Peyer's patch (tissue), 4 donors: Measurements from ENCODE around the gene COL3A1. TPM values are rescaled to one million over a fixed set of nuclear protein-coding genes. Genes with fewer than 3 reads are reported as not detected.

Source experiments
- DNase-seq, 3 donors: peaks; one replicate each; pipeline ENCODE4 v3.0.0-alpha.2; 2017 to 2019
- H3K27ac ChIP-seq, 4 donors: fragments of 200-600 bp; sonication (generic); one replicate each; pipeline ENCODE4 v1.5.1; 2016 to 2019
- H3K27me3 ChIP-seq, 2 donors: fragments of 200-600 bp; sonication (generic); one replicate each; pipeline ENCODE4 v1.5.1; 2019
- H3K36me3 ChIP-seq, 3 donors: fragments of 200-600 bp; sonication (generic); one replicate each; pipeline ENCODE4 v1.5.1; 2016 to 2019
- H3K4me1 ChIP-seq, 4 donors: fragments of 200-600 bp; sonication (generic); one replicate each; pipeline ENCODE4 v1.5.1; 2016 to 2019
- H3K4me3 ChIP-seq, 4 donors: fragments of 200-600 bp; sonication (generic); 1 replicate in 3 of 4; 2 replicates in 1 of 4; pipeline ENCODE4 v1.5.1; 2016 to 2019; ENCODE audit warnings: mild to moderate bottlenecking in 1 of 4
- H3K9me3 ChIP-seq, 4 donors: fragments of 200-600 bp; sonication (generic); one replicate each; pipeline ENCODE4 v1.5.1; 2016 to 2019; ENCODE audit warnings: mild to moderate bottlenecking in 1 of 4
- POLR2A ChIP-seq, 2 donors: fragments of 450-650 bp; IDR thresholded peaks; one replicate each; pipeline ENCODE4 v1.5.1; 2017; ENCODE audit warnings: antibody characterized with exemption in 2 of 2, mild to moderate bottlenecking in 2 of 2, moderate library complexity in 2 of 2
- total RNA-seq, 4 donors: library from RNA; depleted of rRNA; stranded (reverse); fragments of >200 nt; gene quantifications; one replicate each; pipeline ENCODE4 v1.1.0, GENCODE V29; 2016
- TF ChIP-seq, protein P1 (sequence below), 6 experiments: fragments of 450-650 bp in 4 of 6; fragments of 200-600 bp in 2 of 6; sonication (generic) in 1 of 6; IDR thresholded peaks; one replicate each; pipeline ENCODE4 v1.5.1; 2017 to 2019; ENCODE audit warnings: antibody characterized with exemption in 6 of 6, mild to moderate bottlenecking in 3 of 6, moderate library complexity in 1 of 6

The COL3A1 gene
- total RNA-seq, 4 donors from 2014 or later = 33.9 to 317 (median 69.9) TPM

- no peaks in the 10 kb centered on the region for H3K4me1 ChIP-seq
- DNase-seq = no peak
- H3K36me3 ChIP-seq = no peaks in the 10 kb centered on the region
- TF ChIP-seq, protein P1, sequence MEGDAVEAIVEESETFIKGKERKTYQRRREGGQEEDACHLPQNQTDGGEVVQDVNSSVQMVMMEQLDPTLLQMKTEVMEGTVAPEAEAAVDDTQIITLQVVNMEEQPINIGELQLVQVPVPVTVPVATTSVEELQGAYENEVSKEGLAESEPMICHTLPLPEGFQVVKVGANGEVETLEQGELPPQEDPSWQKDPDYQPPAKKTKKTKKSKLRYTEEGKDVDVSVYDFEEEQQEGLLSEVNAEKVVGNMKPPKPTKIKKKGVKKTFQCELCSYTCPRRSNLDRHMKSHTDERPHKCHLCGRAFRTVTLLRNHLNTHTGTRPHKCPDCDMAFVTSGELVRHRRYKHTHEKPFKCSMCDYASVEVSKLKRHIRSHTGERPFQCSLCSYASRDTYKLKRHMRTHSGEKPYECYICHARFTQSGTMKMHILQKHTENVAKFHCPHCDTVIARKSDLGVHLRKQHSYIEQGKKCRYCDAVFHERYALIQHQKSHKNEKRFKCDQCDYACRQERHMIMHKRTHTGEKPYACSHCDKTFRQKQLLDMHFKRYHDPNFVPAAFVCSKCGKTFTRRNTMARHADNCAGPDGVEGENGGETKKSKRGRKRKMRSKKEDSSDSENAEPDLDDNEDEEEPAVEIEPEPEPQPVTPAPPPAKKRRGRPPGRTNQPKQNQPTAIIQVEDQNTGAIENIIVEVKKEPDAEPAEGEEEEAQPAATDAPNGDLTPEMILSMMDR (IDR thresholded peaks at IDR 0.05) = no peak
- TF ChIP-seq POLR2A (IDR thresholded peaks at IDR 0.05) = no peak
- no peaks in the 10 kb centered on the region for H3K9me3 ChIP-seq
- H3K27ac ChIP-seq = peak overlapping the region in 2 of 4 donors; percentile 14 to 82
- H3K27me3 ChIP-seq = no peaks in the 10 kb centered on the region
- no peak overlapping the region for H3K4me3 ChIP-seq
These were observed 532 bp upstream of the COL3A1 start for GRCh38 chr2:188973641-188974040.

DNA sequence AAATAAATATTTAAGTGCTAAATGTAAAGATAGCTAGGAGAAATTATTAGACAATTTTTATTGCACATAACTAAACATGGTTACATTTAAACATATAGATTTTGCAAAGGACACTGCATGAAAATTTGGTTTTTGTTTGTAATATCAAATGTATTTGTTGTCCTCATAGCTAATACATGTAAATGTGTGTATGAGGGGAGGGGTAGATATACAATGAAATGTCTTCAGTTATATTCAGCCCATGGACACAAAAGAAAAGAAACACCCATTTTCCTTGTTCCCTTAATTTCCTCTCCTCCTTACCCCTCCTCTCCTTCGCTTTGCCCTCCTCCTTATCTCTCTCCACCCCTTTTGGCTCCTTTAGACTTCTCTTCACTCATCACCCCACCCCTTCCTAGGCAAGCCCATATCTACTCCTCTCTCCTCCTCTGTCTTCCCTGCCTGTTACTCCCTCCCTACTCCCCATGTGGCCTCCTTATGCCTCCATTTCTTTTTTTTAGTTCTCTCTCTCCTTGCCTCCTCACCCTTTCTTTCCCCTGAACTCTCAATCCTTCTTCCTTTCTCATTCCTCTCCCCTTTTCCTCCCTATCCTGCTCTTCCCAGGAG lies 1.4 kb downstream of the COL3A1 start:
- TF ChIP-seq POLR2A (IDR thresholded peaks at IDR 0.05) = peak in 1 of 2 donors; percentile 24
- TF ChIP-seq, protein P1 (IDR thresholded peaks at IDR 0.05) = no peak
- peak overlapping the region; percentile 23 to 43 (median 33) for H3K4me3 ChIP-seq

GRCh38 chr2:188976545-188977268 lies 2.5 kb downstream of the COL3A1 start:
- H3K4me1 ChIP-seq = no peaks in the 10 kb centered on the region
- peak overlapping the region in 3 of 4 donors; percentile 11 to 43 (median 37) for H3K4me3 ChIP-seq
- TF ChIP-seq POLR2A (IDR thresholded peaks at IDR 0.05) = no peak
- TF ChIP-seq, protein P1 (IDR thresholded peaks at IDR 0.05) = peak in 5 of 6 experiments; percentile 28 to 60 (median 57)
- DNase-seq = no peak
- peak overlapping the region in 3 of 4 donors; percentile 24 to 82 (median 62) for H3K27ac ChIP-seq
- H3K27me3 ChIP-seq = no peaks in the 10 kb centered on the region
- H3K9me3 ChIP-seq = no peaks in the 10 kb centered on the region
- H3K36me3 ChIP-seq = no peaks in the 10 kb centered on the region

More for the DNA sequence above, 1.4 kb downstream of the COL3A1 start:
- peak overlapping the region in 3 of 4 donors; percentile 17 to 82 (median 62) for H3K27ac ChIP-seq
- no peaks in the 10 kb centered on the region for H3K36me3 ChIP-seq
- no peaks in the 10 kb centered on the region for H3K4me1 ChIP-seq
- no peaks in the 10 kb centered on the region for H3K9me3 ChIP-seq
- DNase-seq = no peak
- H3K27me3 ChIP-seq = no peaks in the 10 kb centered on the region

GRCh38 chr2:188977317-188977716 lies 3.1 kb downstream of the COL3A1 start:
- Histone ChIP-seq H3K27ac (peak overlapping the region in 3 of 4 donors; percentile 24 to 82 (median 62)), H3K27me3 (no peaks in the 10 kb centered on the region), H3K4me1 (no peaks in the 10 kb centered on the region), H3K9me3 (no peaks in the 10 kb centered on the region), H3K36me3 (no peaks in the 10 kb centered on the region), H3K4me3 (peak overlapping the region in 2 of 4 donors; percentile 18 to 43)
- TF ChIP-seq POLR2A (IDR thresholded peaks at IDR 0.05) = no peak
- TF ChIP-seq, protein P1 (IDR thresholded peaks at IDR 0.05) = no peak
- DNase-seq = no peak

- TF ChIP-seq, protein P1 (IDR thresholded peaks at IDR 0.05) = no peak
- no peak for TF ChIP-seq POLR2A (IDR thresholded peaks at IDR 0.05)
- Histone ChIP-seq H3K27me3 (no peaks in the 10 kb centered on the region), H3K27ac (peak overlapping the region in 3 of 4 donors; percentile 24 to 82 (median 33)), H3K9me3 (no peaks in the 10 kb centered on the region), H3K4me1 (no peaks in the 10 kb centered on the region), H3K36me3 (no peaks in the 10 kb centered on the region), H3K4me3 (peak overlapping the region in 1 of 4 donors; percentile 43)
- no peak for DNase-seq
These were observed 4.3 kb downstream of the COL3A1 start for GRCh38 chr2:188978291-188979081.
